DMS79 treated with DMSO at 0.1 percent for 48 hours (cell line): Measurements from ENCODE around the gene NTNG2.

Source experiments
- DNase-seq: peaks from one replicate; lab custom pipeline; 2025; lab: John Stamatoyannopoulos, UW

Gene NTNG2

GRCh38 chr9:132204883-132205282, 43.0 kb downstream of the NTNG2 start:
- DNase-seq = no peak

- DNase-seq = no peak
These were observed 45.4 kb downstream of the NTNG2 start for GRCh38 chr9:132207215-132207614.

GRCh38 chr9:132207839-132208615, 46.2 kb downstream of the NTNG2 start:
- DNase-seq = no peak

DNA sequence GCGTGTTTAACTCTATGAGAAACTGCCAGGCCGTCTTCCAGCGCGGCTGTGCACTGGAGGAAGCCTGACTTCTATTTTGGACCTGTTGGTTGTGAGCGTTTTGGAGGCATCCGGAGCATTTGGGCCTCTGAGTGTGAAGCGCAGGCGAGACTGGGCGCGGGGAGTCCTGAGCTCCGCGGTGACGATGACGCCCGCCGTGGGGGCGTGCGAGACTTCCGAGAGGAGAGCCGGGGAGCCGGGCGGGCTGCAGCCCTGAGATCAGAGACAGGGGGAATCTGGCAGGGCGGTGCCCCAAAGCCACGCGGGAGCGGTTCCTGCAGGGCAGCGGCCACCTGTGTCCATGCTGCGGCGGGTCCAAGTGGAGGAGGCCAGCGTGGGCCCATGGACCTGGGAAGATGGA, 47.4 kb downstream of the NTNG2 start:
- DNase-seq = no peak

- DNase-seq = no peak
These were observed 48.8 kb downstream of the NTNG2 start for GRCh38 chr9:132210472-132211145.

GRCh38 chr9:132211570-132211969, 49.7 kb downstream of the NTNG2 start:
- DNase-seq = no peak

- peak; percentile 74 for DNase-seq
These were observed 52.3 kb downstream of the NTNG2 start for GRCh38 chr9:132214027-132214622.

- DNase-seq = no peak
These were observed 55.2 kb downstream of the NTNG2 start for GRCh38 chr9:132216861-132217619.

DNA sequence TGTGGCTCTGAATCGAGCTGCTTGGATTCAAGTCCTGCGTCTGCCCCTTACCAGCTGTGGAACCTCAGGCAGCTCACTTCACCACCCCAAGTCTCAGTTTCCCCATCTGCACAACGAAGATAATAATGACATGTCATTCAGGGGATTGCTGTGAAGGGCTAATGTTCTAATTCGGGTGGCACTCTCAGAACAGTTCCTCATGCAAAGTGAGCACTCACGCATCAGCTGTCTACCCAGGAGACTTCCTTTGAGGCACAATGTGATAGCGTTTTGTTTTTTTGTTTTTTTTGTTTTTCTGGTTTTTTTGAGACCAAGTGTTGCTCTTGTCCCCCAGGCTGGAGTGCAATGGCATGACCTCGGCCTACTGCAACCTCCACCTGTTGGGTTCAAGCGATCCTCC, 56.4 kb downstream of the NTNG2 start:
- DNase-seq = no peak

DNA sequence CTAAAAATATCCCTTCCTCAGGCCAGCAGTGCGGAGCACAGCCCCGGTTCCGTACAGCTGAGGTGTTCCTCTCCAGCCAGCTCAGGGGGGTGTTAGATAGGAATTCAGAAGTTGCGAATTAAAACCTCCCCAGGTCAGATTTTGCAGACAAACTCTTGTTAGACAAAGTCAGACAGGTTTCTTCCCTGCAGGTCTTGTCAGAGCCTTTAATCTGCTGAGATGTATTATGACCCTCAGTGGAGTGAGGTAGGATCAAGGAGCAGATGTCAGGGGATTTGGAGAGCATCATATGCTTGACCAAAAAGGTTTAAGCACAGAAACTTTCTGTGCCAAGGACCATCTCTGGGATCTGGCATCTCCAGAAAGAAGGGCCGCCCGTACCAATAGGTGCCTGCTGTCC, 60.1 kb downstream of the NTNG2 start:
- no peak for DNase-seq

DNA sequence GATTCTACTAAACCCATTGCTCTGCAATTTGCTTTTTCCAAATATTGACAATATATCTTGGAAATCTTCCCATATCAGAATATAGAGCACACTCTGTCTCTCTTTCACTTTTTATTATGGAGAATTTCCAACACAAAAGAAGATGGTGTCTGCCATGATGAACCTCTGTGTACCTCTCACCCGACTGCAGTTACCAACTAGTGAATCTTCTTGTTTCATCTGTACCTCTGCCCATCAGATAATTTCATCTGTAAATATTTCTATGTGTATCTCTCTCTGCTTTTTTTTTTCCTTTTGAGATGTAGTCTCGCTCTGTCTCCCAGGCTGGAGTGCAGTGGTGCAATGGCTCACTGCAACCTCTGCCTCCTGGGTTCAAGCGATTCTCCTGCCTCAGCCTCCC, 62.8 kb downstream of the NTNG2 start:
- DNase-seq = no peak

DNA sequence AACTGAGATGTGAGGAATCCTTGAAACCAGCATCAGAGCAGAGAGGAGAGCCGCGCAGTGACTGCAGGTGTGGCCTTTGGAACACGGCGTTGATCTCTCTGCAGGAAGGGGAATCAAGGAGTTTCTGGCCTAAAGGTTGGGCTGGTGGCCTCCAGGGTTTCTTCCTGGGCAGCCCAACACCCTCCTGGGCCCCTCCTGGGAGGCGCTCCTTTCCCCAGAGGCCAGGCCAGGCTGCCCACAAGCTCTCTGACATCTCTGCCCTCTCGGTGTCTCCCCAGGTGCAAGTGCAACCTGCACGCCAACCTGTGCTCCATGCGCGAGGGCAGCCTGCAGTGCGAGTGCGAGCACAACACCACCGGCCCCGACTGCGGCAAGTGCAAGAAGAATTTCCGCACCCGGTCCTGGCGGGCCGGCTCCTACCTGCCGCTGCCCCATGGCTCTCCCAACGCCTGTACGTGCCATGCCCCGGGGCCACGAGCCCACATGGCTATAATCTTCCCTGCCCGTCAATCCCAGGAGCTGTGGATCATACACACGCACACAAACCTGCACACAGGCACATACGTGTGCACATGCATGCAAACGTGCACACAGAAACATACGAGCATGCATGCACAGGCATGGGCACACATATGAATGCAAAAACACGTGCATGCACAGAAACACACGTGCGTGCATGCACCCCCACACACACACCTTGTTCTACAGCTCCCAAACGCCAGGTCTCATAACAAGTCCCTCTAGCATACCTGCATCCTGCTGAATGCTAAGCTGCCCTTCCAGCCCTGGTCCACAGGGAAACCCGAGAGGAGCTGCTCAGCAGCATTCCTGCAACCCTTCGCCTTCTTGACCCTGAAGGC, 64.9 kb downstream of the NTNG2 start:
- DNase-seq = no peak

- DNase-seq = no peak
These were observed 66.2 kb downstream of the NTNG2 start for GRCh38 chr9:132228062-132228461.

GRCh38 chr9:132230605-132231004, 68.7 kb downstream of the NTNG2 start:
- DNase-seq = no peak

GRCh38 chr9:132231019-132231701, 69.3 kb downstream of the NTNG2 start:
- DNase-seq = no peak

DNA sequence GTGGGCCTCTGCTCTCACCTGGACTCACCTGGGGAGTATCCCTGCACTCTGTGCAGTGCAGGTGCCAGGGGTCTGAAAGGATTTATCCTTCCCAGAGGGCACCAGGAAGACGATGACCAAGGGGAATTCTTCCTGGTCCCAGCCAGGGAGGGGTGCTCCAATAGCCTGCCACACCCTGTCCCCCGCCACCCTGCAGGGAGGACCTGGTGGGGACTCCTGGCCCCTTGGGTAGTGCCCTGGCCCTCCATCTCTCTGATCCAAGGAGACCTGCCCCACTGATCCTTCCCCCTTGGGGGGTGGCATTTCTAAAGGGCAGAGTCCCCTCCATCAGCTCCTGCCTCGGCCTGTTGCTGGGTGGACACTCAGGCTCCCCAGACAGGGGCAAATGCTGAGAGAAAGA, 70.7 kb downstream of the NTNG2 start:
- DNase-seq = no peak

DNA sequence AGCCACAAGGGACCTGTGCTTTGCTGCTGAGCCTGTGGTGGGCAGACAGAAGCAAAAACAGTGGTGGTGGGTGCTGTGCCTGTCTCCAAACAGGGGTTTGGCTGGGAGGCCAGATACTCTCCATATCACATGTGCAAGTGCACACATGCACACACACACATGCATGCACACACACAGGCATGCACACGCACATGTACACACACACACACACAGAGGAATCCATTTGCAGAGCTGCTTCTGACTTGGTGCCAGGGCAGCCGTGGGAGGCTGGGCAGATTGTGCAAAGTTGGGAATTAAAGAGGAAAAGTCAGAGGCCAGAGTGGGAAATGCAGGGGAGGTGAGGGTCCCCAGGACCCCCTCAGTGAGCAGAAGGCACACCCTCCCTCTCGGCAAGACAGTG, 71.3 kb downstream of the NTNG2 start:
- no peak for DNase-seq

- DNase-seq = no peak
These were observed 72.7 kb downstream of the NTNG2 start for GRCh38 chr9:132234535-132234934.

DNA sequence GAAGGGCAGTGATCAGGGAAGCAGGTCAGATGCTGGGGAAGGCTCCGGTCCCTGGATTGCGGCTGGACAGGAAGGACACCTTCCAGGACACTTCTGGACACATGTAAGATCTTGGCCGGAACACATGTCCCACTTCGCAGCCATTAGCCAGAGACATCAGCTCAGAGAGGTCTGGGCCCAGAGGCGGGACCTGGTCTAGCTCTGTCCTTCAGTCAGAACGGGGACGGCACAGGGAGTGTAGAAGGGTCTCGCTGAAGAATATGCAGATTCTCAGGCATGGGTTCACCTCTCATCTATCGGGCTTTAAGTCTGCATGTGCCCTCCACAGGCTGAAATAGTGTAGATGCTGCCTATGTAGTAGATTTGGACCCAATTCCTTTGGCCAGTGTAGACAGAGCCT, 73.3 kb downstream of the NTNG2 start:
- DNase-seq = no peak

GRCh38 chr9:132235894-132236661, 74.2 kb downstream of the NTNG2 start:
- peak; percentile 58 for DNase-seq
